GM23338 (cell line): ENCODE measurements around the gene PRPSAP2.

Source experiments
- CREB1 ChIP-seq: fragments of 250-450 bp; sonication (Bioruptor Pico); IDR thresholded peaks from 2 replicates; pipeline ENCODE4 v1.5.0; 2020; ENCODE audit warnings: low read depth, mild to moderate bottlenecking, moderate library complexity
- EZH2 ChIP-seq: fragments of 200-600 bp; sonication (generic); IDR thresholded peaks from one replicate; pipeline ENCODE4 v1.8.0; 2017; ENCODE audit warnings: antibody characterized with exemption, mild to moderate bottlenecking, low read depth; ENCODE audit not compliant: unreplicated experiment
- EZH2phosphoT487 ChIP-seq: fragments of 200-600 bp; sonication (generic); IDR thresholded peaks from one replicate; pipeline ENCODE4 v1.8.1; 2018; ENCODE audit warnings: antibody characterized with exemption; ENCODE audit not compliant: unreplicated experiment
- NANOG ChIP-seq: IDR thresholded peaks from 2 replicates; pipeline ENCODE4 v1.6.1; 2016; ENCODE audit warnings: antibody characterized with exemption, borderline replicate concordance
- POLR2AphosphoS5 ChIP-seq: IDR thresholded peaks from 2 replicates; pipeline ENCODE4 v1.6.1; 2016; ENCODE audit warnings: antibody characterized with exemption, low read depth
- STAT1 ChIP-seq: IDR thresholded peaks from one replicate; pipeline ENCODE4 v1.6.1; 2016; ENCODE audit warnings: antibody characterized with exemption; ENCODE audit not compliant: unreplicated experiment
- TF ChIP-seq, protein P1 (sequence below), 2 experiments: fragments of 200-600 bp in 1 of 2; sonication (generic) in 1 of 2; conservative IDR thresholded peaks; 2 replicates each; pipeline versions ENCODE4 v1.5.1 to v1.6.1; 2016 to 2017; ENCODE audit warnings: antibody characterized with exemption in 2 of 2, low read depth in 2 of 2, mild to moderate bottlenecking in 2 of 2, moderate library complexity in 1 of 2

DNA sequence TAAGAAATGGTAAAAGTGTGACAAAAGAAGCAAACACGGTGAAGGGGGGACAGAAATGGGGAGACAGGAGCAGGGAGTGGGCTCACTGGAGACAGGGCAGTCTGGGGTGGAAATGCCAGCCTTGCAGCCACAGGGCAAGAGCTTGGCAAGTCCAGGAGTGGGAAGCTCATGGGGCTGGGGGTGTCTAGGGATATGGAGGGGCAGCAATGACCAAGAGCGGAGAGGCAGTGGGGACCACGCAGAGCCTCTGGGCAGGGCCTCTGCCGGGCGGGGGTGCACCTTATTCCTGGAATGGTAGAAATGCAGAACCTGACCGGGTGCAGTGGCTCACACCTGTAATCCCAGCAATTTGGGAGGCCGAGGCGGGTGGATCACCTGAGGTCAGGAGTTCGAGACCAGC, 106.6 kb downstream of the PRPSAP2 start:
- no peak for TF ChIP-seq STAT1
- TF ChIP-seq EZH2, result no peak
- TF ChIP-seq, protein P1, sequence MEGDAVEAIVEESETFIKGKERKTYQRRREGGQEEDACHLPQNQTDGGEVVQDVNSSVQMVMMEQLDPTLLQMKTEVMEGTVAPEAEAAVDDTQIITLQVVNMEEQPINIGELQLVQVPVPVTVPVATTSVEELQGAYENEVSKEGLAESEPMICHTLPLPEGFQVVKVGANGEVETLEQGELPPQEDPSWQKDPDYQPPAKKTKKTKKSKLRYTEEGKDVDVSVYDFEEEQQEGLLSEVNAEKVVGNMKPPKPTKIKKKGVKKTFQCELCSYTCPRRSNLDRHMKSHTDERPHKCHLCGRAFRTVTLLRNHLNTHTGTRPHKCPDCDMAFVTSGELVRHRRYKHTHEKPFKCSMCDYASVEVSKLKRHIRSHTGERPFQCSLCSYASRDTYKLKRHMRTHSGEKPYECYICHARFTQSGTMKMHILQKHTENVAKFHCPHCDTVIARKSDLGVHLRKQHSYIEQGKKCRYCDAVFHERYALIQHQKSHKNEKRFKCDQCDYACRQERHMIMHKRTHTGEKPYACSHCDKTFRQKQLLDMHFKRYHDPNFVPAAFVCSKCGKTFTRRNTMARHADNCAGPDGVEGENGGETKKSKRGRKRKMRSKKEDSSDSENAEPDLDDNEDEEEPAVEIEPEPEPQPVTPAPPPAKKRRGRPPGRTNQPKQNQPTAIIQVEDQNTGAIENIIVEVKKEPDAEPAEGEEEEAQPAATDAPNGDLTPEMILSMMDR (conservative IDR thresholded peaks at IDR 0.05; ENCODE audit: low read depth in 2 of 2), result no peak
- TF ChIP-seq NANOG, result no peak
- TF ChIP-seq CREB1 (CRISPR knock-in tag), result no peak
- no peak for TF ChIP-seq EZH2phosphoT487
- no peak for TF ChIP-seq POLR2AphosphoS5
